Measurements from ENCODE around the gene GFRA1. TPM values are rescaled to one million over a fixed set of nuclear protein-coding genes. Genes with fewer than 3 reads are reported as not detected.

GFRA1 gene
- total and polyA plus RNA-seq, 2 of the 4 experiments (the other 2 are of a cell fraction), result 9.1 to 9.3 TPM

DNA sequence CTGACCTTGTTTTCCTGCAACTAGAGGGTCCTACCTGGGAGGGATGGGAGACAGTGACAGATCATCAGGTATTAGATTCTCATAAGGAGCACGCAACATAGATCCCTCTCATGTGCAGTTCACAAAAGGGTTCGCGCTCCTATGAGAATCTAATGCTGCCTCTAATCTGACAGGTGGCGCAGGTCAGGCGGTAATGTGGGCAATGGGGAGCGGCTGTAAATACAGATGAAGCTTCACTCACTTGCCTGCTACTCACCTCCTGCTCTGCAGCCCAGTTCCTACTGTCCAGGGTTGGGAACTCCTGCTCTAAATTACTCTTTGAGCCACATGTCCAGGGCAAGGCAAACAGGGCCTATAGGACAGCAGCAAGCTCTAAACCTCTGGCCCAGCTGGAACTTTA lies 46.2 kb downstream of the GFRA1 start:
- Histone ChIP-seq H3K56ac (ENCODE audit: extremely low read depth, insufficient read depth, low read length) (no peak overlapping the region), H3K14ac (replicated peaks; ENCODE audit: low read depth, low read length) (no peak overlapping the region), H3K4ac (ENCODE audit: low read depth, low read length) (no peak overlapping the region), H2BK20ac (ENCODE audit: low read depth, low read length) (no peak overlapping the region), H3K27ac (ENCODE audit: insufficient read depth, low read length) (no peak overlapping the region), H2BK5ac (ENCODE audit: low read depth, low read length, poor library complexity, severe bottlenecking) (no peak overlapping the region), H3K18ac (ENCODE audit: low read depth, low read length) (no peak overlapping the region), H2BK120ac (ENCODE audit: low read depth, low read length) (no peak overlapping the region), H3K27me3 (ENCODE audit: control insufficient read depth, insufficient read depth, low read length) (no peaks in the 10 kb centered on the region), H3K4me1 (ENCODE audit: control insufficient read depth, insufficient read depth, low read length) (no peaks in the 10 kb centered on the region), H3K79me1 (ENCODE audit: low read depth in 1 of 2, low read length in 2 of 2) (no peaks in the 10 kb centered on the region), H2AK5ac (ENCODE audit: low read depth, low read length) (no peak overlapping the region), H4K8ac (ENCODE audit: low read depth in 2 of 2, low read length in 2 of 2) (no peak overlapping the region), H3K9ac (ENCODE audit: low read depth, low read length) (no peak overlapping the region), H3K9me1 (ENCODE audit: insufficient read depth, low read length) (no peaks in the 10 kb centered on the region), H4K91ac (ENCODE audit: insufficient read depth, low read depth, low read length) (no peak overlapping the region), H3K4me3 (ENCODE audit: insufficient read depth, low read depth, low read length) (no peak overlapping the region), H2AK9ac (replicated peaks; ENCODE audit: low read depth, low read length, poor library complexity) (no peak overlapping the region), H2AFZ (replicated peaks; ENCODE audit: low read length, poor library complexity) (no peak overlapping the region), H3K23ac (ENCODE audit: low read depth, low read length) (no peak overlapping the region), H4K5ac (ENCODE audit: low read depth, low read length) (no peak overlapping the region), H4K20me1 (ENCODE audit: insufficient read depth, low read length) (no peaks in the 10 kb centered on the region), H2BK15ac (ENCODE audit: low read depth, low read length) (no peak overlapping the region), H3K4me2 (ENCODE audit: low read depth, low read length) (no peak overlapping the region), H3K36me3 (ENCODE audit: control insufficient read depth, insufficient read depth, low read length) (no peaks in the 10 kb centered on the region), H3K9me3 (ENCODE audit: control insufficient read depth, insufficient read depth, low read length) (no peaks in the 10 kb centered on the region)
- DNase-seq (no peak), ATAC-seq (ENCODE audit: low read depth) (no peak)
- 100% methylated on average over 3 of the region's 6 CpGs; no CpG with 5 or more reads in 1 of the 2 experiments for WGBS, 2 experiments (ENCODE audit: extremely low coverage in 2 of 2, insufficient read length in 1 of 2)
- dilution Hi-C loops (cut with HindIII; ENCODE audit: low sequenced_read_pairs, unreplicated experiment) (no loop called here), in situ Hi-C loops (cut with MboI; ENCODE audit: low sequenced_read_pairs) (no loop called here), intact Hi-C loops (cut with micrococcal nuclease) (no loop called here)
- ChIA-PET POLR2A (ENCODE audit: unreplicated experiment) (no interaction called here), CTCF (no interaction called here)
- no peak for TF ChIP-seq RAD21 (IDR thresholded peaks at IDR 0.05; ENCODE audit: low read length)
- no peak for TF ChIP-seq MAZ (IDR thresholded peaks at IDR 0.05; ENCODE audit: borderline replicate concordance, low read depth, low read length)
- no peak for TF ChIP-seq SMC3 (IDR thresholded peaks at IDR 0.05; ENCODE audit: low read depth, low read length)
- TF ChIP-seq BHLHE40 (IDR thresholded peaks at IDR 0.05; ENCODE audit: low read depth, low read length), result no peak
- TF ChIP-seq CHD1 (IDR thresholded peaks at IDR 0.05; ENCODE audit: low read depth, low read length), result no peak
- TF ChIP-seq CEBPB (IDR thresholded peaks at IDR 0.05; ENCODE audit: low read depth, low read length), result no peak
- TF ChIP-seq, protein P1, sequence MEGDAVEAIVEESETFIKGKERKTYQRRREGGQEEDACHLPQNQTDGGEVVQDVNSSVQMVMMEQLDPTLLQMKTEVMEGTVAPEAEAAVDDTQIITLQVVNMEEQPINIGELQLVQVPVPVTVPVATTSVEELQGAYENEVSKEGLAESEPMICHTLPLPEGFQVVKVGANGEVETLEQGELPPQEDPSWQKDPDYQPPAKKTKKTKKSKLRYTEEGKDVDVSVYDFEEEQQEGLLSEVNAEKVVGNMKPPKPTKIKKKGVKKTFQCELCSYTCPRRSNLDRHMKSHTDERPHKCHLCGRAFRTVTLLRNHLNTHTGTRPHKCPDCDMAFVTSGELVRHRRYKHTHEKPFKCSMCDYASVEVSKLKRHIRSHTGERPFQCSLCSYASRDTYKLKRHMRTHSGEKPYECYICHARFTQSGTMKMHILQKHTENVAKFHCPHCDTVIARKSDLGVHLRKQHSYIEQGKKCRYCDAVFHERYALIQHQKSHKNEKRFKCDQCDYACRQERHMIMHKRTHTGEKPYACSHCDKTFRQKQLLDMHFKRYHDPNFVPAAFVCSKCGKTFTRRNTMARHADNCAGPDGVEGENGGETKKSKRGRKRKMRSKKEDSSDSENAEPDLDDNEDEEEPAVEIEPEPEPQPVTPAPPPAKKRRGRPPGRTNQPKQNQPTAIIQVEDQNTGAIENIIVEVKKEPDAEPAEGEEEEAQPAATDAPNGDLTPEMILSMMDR (conservative IDR thresholded peaks at IDR 0.05; ENCODE audit: low read depth, low read length), result no peak
- TF ChIP-seq, protein P2, sequence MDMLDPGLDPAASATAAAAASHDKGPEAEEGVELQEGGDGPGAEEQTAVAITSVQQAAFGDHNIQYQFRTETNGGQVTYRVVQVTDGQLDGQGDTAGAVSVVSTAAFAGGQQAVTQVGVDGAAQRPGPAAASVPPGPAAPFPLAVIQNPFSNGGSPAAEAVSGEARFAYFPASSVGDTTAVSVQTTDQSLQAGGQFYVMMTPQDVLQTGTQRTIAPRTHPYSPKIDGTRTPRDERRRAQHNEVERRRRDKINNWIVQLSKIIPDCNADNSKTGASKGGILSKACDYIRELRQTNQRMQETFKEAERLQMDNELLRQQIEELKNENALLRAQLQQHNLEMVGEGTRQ (IDR thresholded peaks at IDR 0.05; ENCODE audit: low read depth, low read length), result no peak
- TF ChIP-seq MXI1 (IDR thresholded peaks at IDR 0.05; ENCODE audit: borderline replicate concordance, low read depth, low read length), result no peak
- no peak for TF ChIP-seq RFX5 (IDR thresholded peaks at IDR 0.05; ENCODE audit: low read depth, low read length)
- TF ChIP-seq RCOR1 (IDR thresholded peaks at IDR 0.05; ENCODE audit: insufficient replicate concordance, low read length), result no peak
- no peak for TF ChIP-seq ELK1 (IDR thresholded peaks at IDR 0.05; ENCODE audit: borderline replicate concordance, low read depth, low read length)
- no peak for TF ChIP-seq FOS (IDR thresholded peaks at IDR 0.05; ENCODE audit: low read depth, low read length)
- TF ChIP-seq POLR2A (IDR thresholded peaks at IDR 0.05; ENCODE audit: low read depth, low read length), result no peak
- TF ChIP-seq MAFK (IDR thresholded peaks at IDR 0.05; ENCODE audit: low read depth, low read length), result no peak
- TF ChIP-seq NFE2L2 (IDR thresholded peaks at IDR 0.05; ENCODE audit: low read depth, low read length), result no peak
- no TSS peak for BruUV-seq (replicated peaks)
